ENCODE measurements around the gene LIG1.
"Not testable (repeated sequence)": the region's sequence is repeated elsewhere in the genome, so short reads cannot be mapped to it uniquely, and the experiment has no call there.

The LIG1 gene

GRCh38 chr19:48120505-48120904 is 49.6 kb downstream of the LIG1 start:
- FAIRE-seq = no peak

- FAIRE-seq = no peak
These were observed 52.0 kb downstream of the LIG1 start for GRCh38 chr19:48118131-48118517.

DNA sequence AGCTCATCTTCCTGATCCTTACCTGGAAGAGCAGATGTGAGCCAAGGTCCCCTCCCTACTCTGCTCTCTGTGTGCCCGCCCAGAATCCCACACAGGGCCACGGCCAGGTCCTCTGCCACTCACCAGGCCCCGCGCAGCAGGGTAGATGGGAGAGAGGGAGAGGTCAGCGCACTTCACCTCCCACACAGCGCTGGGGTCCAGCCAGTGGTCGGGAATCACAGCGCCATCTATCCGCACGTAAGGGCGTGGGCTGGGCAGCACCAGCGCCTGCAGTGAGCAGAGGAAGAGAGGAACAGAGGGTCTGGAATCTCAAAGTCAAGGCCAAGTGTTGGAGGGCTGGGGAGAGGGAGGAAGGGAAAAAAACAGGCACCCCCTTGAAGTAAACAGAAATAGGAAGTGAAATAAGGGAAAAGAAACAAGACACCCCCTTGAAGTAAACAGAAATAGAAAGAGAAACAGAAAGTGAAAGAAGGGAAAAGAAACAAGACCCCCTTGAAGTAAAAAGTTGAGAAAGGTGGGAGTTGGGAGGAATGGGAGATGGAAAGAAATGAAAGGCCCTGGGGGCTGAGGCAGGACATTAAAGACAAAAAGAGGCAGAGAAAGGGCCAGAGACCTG is 52.5 kb downstream of the LIG1 start:
- no peak for FAIRE-seq

GRCh38 chr19:48113190-48113917 is 56.8 kb downstream of the LIG1 start:
- no peak for FAIRE-seq

DNA sequence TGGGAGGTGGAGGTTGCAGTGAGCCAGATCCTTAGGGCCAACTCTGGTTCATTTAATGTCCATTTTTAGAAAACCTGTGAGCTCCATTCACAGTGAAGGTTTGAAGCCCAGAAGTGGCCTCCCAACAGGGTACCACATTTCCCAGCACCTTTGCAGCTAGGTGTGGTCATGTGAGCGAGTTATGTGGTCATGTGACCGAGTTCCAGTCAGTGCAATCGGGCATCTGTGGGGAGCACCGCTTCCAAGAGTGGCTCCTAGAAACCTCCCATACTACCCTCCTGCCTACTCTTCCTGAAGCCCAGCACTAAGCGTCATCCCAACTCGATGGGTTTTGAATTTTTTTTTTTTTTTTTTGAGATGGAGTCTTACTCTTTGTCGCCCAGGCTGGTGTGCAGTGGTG is 58.9 kb downstream of the LIG1 start:
- FAIRE-seq = no peak

- FAIRE-seq = peak; percentile 31
These were observed 59.7 kb downstream of the LIG1 start, which contains the start of gene PLA2G4C for GRCh38 chr19:48110350-48110966. Gene PLA2G4C (minus strand): TSS chr19:48110817. CDS start chr19:48106529, 4,288 bp downstream.

DNA sequence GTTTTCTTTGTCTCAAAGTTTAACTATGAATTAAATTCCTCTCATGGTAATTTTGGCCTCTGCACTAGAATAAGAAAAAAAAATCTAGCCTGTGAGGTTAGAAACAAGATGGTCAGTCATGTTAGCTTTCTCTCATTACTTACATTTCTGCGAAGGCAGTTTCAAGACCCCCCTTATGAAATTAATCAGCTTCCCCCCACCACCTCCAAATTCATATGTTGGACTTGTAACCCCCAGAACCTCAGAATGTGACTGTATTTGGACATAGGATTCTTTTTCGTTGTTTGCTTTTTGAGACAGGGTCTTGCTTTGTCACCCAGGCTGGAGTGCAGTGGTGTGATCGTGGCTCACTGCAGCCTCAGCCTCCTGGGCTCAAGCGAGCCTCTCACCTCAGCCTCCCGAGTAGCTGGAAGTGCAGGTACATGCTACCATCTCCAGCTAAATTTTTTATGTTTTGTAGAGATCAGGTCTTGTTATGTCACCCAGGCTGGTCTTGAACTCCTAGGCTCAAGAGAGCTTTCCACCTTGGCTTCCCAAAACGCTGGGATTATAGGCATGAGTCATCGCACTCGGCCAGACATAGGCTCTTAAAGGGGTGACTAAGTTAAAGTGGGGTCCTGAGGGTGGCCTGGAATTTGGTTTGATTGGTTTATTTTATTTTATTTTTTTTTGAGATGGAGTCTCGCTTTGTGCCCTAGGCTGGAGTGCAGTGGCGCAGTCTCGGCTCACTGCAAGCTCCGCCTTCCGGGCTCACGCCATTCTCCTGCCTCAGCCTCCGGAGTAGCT is 61.0 kb downstream of the LIG1 start:
- FAIRE-seq = no peak

DNA sequence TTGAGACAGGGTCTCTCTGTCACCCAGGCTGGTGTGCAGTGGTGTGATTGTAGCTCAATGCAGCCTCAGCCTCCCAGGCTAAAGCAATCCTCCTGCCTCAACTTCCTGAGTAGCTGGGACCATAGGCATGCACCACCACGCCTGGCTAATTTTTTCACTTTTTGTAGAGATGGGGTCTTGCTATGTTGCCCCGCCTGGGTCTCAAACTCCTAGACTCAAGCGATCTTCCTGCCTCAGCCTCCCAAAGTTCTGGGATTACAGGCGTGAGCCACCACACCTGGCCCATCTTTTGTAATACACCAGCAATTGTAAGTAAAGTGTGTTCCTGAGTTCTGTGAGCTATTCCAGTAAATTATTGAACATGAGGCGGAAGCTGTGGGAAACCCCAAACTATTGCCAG is 66.2 kb downstream of the LIG1 start:
- no peak for FAIRE-seq

DNA sequence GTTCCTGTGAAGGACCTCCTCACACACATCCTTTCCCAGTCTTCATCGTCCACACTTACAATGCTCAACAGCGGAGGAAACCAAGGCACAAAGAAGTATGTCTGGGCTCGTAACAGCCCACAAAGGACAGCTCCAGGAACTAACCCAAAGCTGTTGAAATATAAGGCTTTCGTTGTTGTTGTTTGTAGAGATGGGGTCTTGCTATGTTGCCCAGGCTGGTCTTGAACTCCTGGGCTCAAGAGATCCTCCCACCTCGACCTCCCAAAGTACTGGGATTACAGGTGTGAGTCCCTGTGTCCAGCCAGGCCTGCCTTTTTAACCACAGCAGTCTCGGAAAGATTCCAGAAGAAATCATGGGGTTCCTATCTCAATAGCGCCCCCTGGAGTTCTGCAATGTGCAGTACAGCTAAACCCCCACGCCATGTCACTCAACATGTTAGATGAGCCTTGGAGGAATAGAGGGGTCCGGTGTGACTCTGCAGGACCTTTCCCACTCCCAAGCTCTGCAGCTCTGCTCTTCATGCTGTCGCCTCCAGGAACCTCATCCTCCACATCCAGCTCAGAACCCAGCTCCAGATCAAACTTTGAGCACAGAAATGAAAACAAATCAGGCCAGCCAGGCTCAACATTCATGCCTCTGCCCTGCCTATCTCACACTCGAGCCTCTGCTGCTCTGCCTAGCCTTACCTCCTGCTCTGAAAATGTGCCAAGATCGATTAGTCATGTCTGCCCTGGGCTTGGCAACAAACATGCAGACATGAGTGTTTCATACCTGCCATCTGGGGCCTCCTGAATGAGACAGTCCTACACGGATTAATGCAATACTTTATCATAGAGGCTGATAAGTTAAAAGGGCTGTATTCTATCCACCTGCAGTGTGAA is 67.0 kb downstream of the LIG1 start:
- no peak for FAIRE-seq

GRCh38 chr19:48095612-48096175 is 74.5 kb downstream of the LIG1 start:
- FAIRE-seq = no peak

DNA sequence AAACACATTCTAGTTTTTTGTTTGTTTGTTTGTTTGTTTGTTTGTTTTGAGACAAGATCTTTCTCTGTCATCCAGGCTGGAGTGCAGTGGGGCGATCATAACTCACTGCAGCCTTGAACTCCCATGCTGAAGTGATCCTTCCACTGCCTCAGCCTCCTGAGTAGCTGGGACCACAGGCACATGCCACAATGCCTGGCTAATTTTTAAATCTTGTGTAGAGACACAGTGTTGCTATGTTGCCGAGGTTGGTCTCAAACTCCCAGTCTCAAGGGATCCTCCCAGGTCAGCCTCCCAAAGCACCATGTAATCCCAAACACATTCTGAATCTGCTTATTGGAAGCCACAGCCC is 75.3 kb downstream of the LIG1 start:
- no peak for FAIRE-seq

DNA sequence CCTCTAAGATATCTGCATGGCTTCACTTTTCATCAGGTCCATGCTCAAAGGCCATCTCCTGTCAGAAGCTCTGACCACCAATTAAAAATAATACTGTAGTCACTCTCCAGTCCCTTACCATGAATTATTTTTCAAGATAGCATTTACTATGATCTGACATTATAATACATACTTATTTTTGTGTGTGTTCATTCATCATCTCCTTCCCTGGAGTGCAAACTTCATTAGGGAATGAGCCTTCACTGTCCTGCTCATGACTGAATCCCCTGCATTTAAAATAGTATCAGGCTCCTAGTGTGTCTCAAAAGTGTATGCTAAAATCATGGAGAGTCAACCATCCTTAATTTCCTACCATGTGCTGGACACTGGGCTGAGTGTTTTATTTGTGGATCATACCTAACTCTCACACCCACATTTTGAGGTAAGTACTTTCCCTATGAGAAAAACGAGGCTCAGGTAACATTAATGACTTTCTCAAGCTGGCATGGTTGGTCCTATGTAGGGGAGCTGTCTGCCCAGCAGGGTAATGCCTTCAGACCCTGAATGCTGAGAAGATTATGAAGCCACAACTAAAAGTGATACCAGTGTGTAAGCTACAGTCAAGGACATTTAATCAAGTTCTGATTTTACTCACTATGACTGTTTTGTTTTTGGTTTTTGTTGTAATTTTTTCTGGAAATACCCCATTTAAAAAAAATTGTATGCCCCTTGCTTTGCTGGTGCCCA is 75.9 kb downstream of the LIG1 start:
- FAIRE-seq = no peak

GRCh38 chr19:48091111-48091718 is 78.9 kb downstream of the LIG1 start:
- FAIRE-seq = not testable (repeated sequence)

GRCh38 chr19:48090281-48090802 is 79.8 kb downstream of the LIG1 start:
- FAIRE-seq = no peak

DNA sequence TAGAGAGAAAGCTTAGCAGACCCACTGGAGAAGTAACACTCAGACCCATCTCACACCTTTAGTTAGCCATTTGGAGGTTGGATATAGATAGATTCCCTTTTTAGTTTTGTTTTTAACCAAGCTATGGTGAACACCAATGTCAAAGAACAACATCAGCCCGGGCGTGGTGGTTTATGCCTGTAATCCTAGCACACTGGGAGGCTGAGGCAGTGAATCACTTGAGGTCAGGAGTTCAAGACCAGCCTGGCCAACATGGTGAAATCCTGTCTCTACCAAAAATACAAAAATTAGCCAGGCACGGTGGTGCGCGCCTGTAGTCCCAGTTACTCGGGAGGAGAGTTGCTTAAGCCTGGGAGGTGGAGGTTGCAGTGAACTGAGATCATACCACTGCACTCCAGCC is 81.2 kb downstream of the LIG1 start:
- FAIRE-seq = not testable (repeated sequence)

DNA sequence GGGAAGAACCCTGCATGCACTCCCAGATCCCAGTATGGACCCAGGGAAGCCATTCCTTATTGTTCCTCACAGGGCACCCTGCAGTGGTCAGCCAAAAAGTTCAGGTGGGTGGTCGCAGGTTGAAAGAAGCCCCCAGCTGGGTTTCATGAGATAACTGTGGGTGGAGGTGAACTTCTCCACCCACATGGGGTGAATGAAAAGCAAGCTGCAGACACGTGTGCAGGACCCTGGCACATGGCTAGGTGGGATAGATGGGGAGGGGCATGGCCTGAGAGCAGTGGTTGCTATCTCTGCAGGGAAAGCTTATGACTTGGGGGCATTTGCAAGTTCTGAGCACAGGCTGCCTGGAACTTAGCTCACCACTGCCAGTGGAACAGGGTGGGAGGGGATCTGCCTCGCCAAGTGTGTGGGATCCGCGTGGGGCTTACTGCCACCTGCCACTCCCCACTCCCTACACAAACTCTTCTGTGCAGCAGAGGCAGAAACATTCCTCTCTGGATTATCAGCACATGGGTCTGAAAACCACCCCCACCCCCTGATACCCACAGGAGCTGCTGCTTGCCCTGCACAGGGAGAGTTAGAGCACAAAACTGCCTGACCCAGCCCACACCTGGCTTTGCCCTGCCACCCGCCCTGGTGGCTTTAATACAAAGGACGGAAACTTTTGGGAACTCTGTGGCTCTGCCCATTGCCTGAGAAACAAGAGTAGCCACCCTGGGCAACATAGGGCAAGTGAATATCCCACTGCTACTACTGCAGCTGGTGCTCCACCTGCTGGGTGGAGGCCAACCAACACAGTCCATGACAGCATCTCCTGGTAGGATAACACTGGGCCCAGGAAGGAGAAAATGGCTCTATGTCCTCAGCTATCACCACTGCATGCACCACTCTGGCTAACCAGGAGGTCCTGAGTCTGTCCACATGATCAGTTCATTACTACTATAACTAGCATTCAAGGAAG is 84.0 kb downstream of the LIG1 start:
- FAIRE-seq = no peak

GRCh38 chr19:48085076-48085475 is 85.1 kb downstream of the LIG1 start:
- no peak for FAIRE-seq

GRCh38 chr19:48081106-48081505 is 89.0 kb downstream of the LIG1 start:
- FAIRE-seq = no peak

DNA sequence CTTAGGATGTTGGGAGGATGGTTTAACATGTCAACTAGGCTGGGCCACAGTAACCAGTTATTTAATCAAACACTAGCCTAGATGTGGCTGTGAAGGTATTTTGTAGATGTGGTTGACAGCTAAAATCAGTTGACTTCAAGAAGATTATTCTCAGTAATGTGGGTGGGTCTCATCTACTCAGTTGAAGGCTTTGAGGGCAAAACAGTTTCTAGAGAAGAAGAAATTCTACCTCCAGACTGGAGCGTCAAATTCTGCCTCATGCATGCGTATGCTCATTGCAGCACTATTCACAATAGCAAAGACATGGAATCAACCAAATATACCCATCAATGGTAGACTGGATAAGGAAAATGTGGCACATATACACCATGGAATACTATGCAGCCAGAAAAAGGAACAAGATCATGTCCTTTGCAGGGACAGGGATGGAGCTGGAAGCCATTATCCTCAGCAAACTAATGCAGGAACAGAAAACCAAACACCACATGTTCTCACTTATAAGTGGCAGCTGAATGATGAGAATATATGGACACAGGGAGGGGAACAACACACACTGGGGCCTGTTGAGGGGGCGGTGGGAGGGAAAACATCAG is 99.9 kb downstream of the LIG1 start:
- FAIRE-seq = not testable (repeated sequence)

Data from TTC549 (cell line).